Left cardiac atrium (tissue), 2 donors: ENCODE results near the gene OR51B4. TPM values are rescaled to one million over a fixed set of nuclear protein-coding genes. Genes with fewer than 3 reads are reported as not detected.

Source experiments
- total RNA-seq, 2 donors: library from RNA; stranded (reverse); fragmentation: NEBNext Ultra II Directional; extraction: Animal tissue kit (Norgen Biotek cat#: 25700); gene quantifications; one replicate each; pipeline ENCODE4 v1.2.1, GENCODE V29; 2021
- donor health status: DM: no; HTN: yes; CAD: no; lungs with severe emphysema.
- donor health status: DM: yes; HTN: yes; CAD: no.

The OR51B4 gene
- total RNA-seq, 2 donors from 2014 or later = not detected

Other genes starting within 250 kb of the OR51B4 start
- gene OR52E2, start 242.3 kb downstream of the OR51B4 start, total RNA-seq = not detected
- not detected for gene OR52E1, start 232.4 kb downstream of the OR51B4 start, total RNA-seq
- gene OR52A5, start 163.6 kb downstream of the OR51B4 start, total RNA-seq = not detected
- gene OR52A1, start 147.2 kb downstream of the OR51B4 start, total RNA-seq = not detected
- not detected for gene OR51V1, start 101.3 kb downstream of the OR51B4 start, total RNA-seq
- 100 to 1,000 TPM in 1 of 2 donors, 10 to 100 TPM in 1; 77.3 to 264 TPM for gene HBB, start 74.9 kb downstream of the OR51B4 start, total RNA-seq
- not detected for gene HBD, start 67.5 kb downstream of the OR51B4 start, total RNA-seq
- not detected for gene HBG1, start 52.1 kb downstream of the OR51B4 start, total RNA-seq
- gene HBG2, start 47.2 kb downstream of the OR51B4 start, total RNA-seq = not detected
- not detected for gene HBE1, start 32.0 kb downstream of the OR51B4 start, total RNA-seq
- gene OR51B2, start 22.4 kb upstream of the OR51B4 start, total RNA-seq = not detected
- gene OR51B5, start 41.6 kb upstream of the OR51B4 start, total RNA-seq = not detected
- gene OR51B6, start 49.6 kb upstream of the OR51B4 start, total RNA-seq = not detected
- not detected for gene OR51M1, start 81.9 kb upstream of the OR51B4 start, total RNA-seq
- not detected for gene OR51Q1, start 120.2 kb upstream of the OR51B4 start, total RNA-seq
- gene OR51I1, start 139.6 kb upstream of the OR51B4 start, total RNA-seq = not detected
- not detected for gene OR51I2, start 147.4 kb upstream of the OR51B4 start, total RNA-seq
- gene OR52D1, start 186.7 kb upstream of the OR51B4 start, total RNA-seq = not detected
- gene UBQLN3, start 208.0 kb upstream of the OR51B4 start, total RNA-seq = under 1 TPM; 0.13 to 0.15 TPM
- under 1 TPM; 0.12 to 0.16 TPM for gene UBQLNL, start 214.8 kb upstream of the OR51B4 start, total RNA-seq
- gene OR52H1, start 246.6 kb upstream of the OR51B4 start, total RNA-seq = not detected